ENCODE data around the gene LRRK1. TPM values are rescaled to one million over a fixed set of nuclear protein-coding genes. Genes with fewer than 3 reads are reported as not detected.

The LRRK1 gene
- total RNA-seq, 1 donor from 2014 or later = 2.3 TPM

- no peak for ATAC-seq
- DNase-seq (ENCODE audit: low spot score) = no peak
Observed at GRCh38 chr15:100966997-100967396, 47.8 kb downstream of the LRRK1 start.

- ATAC-seq = no peak
Observed at GRCh38 chr15:100968050-100968966, 49.2 kb downstream of the LRRK1 start.

GRCh38 chr15:100972975-100973350, 53.8 kb downstream of the LRRK1 start:
- no peak for DNase-seq (ENCODE audit: low spot score)
- ATAC-seq = no peak

More at GRCh38 chr15:100968050-100968966, 49.2 kb downstream of the LRRK1 start:
- DNase-seq (ENCODE audit: low spot score) = no peak

- no peak for ATAC-seq
- DNase-seq (ENCODE audit: low spot score) = no peak
Observed at GRCh38 chr15:100973351-100974111, 54.4 kb downstream of the LRRK1 start.

GRCh38 chr15:100975043-100975442, 55.9 kb downstream of the LRRK1 start:
- ATAC-seq = no peak
- no peak for DNase-seq (ENCODE audit: low spot score)

GRCh38 chr15:100980410-100981046, 61.4 kb downstream of the LRRK1 start:
- ATAC-seq (no peak), DNase-seq (ENCODE audit: low spot score) (no peak)

- no peak for ATAC-seq
- DNase-seq (ENCODE audit: low spot score) = no peak
Observed at GRCh38 chr15:100981086-100981485, 61.9 kb downstream of the LRRK1 start.

- DNase-seq (ENCODE audit: low spot score) (no peak), ATAC-seq (no peak)
Observed at GRCh38 chr15:100983221-100983620, 64.1 kb downstream of the LRRK1 start.

- ATAC-seq (no peak), DNase-seq (ENCODE audit: low spot score) (no peak)
Observed at GRCh38 chr15:100985401-100985800, 66.2 kb downstream of the LRRK1 start.

- no peak for DNase-seq (ENCODE audit: low spot score)
- ATAC-seq = peak; percentile 27
Observed at GRCh38 chr15:100986158-100986896, 67.2 kb downstream of the LRRK1 start.

GRCh38 chr15:100987143-100987542, 68.0 kb downstream of the LRRK1 start:
- ATAC-seq = no peak
- DNase-seq (ENCODE audit: low spot score) = no peak

GRCh38 chr15:100988297-100988696, 69.1 kb downstream of the LRRK1 start:
- no peak for ATAC-seq

GRCh38 chr15:100988857-100989256, 69.7 kb downstream of the LRRK1 start:
- DNase-seq (ENCODE audit: low spot score) (no peak), ATAC-seq (no peak)

More at GRCh38 chr15:100988297-100988696, 69.1 kb downstream of the LRRK1 start:
- no peak for DNase-seq (ENCODE audit: low spot score)

- ATAC-seq (no peak), DNase-seq (ENCODE audit: low spot score) (no peak)
Observed at GRCh38 chr15:100994597-100995446, 75.7 kb downstream of the LRRK1 start.

GRCh38 chr15:100995471-100996430, 76.6 kb downstream of the LRRK1 start:
- no peak for ATAC-seq

GRCh38 chr15:100997442-100997841, 78.3 kb downstream of the LRRK1 start:
- ATAC-seq (no peak), DNase-seq (ENCODE audit: low spot score) (no peak)

More at GRCh38 chr15:100995471-100996430, 76.6 kb downstream of the LRRK1 start:
- no peak for DNase-seq (ENCODE audit: low spot score)

- DNase-seq (ENCODE audit: low spot score) = no peak
Observed at GRCh38 chr15:100998630-100999029, 79.5 kb downstream of the LRRK1 start.

GRCh38 chr15:100999369-100999768, 80.2 kb downstream of the LRRK1 start:
- ATAC-seq = no peak

More at GRCh38 chr15:100998630-100999029, 79.5 kb downstream of the LRRK1 start:
- no peak for ATAC-seq

More at GRCh38 chr15:100999369-100999768, 80.2 kb downstream of the LRRK1 start:
- DNase-seq (ENCODE audit: low spot score) = no peak
